K562 (cell line): ENCODE data around the gene ZNF224. TPM values are rescaled to one million over a fixed set of nuclear protein-coding genes. Genes with fewer than 3 reads are reported as not detected.

Source experiments
- AFF1 ChIP-seq, 2 experiments: fragments of 450-650 bp; IDR thresholded peaks; 2 replicates each; pipeline ENCODE4 v1.6.1; 2018; ENCODE audit warnings: mild to moderate bottlenecking in 2 of 2, low read depth in 1 of 2; ENCODE audit not compliant: partially characterized antibody in 2 of 2
- CXXC5 ChIP-seq: fragments of 250-450 bp; sonication (Bioruptor Pico); IDR thresholded peaks from 2 replicates; pipeline ENCODE4 v1.8.0; 2022; ENCODE audit warnings: inconsistent platforms, mild to moderate bottlenecking, moderate library complexity
- LCOR ChIP-seq: sonication (generic); formaldehyde crosslinking; IDR thresholded peaks from 2 replicates; pipeline ENCODE4 v1.8.0; 2022; ENCODE audit warnings: mild to moderate bottlenecking, missing genetic modification reagents
- MEF2A ChIP-seq: IDR thresholded peaks from 2 replicates; pipeline ENCODE4 v1.6.1; 2011; ENCODE audit warnings: low read depth, mild to moderate bottlenecking, low read length, moderate library complexity; ENCODE audit not compliant: control insufficient read depth
- POLR2AphosphoS5 ChIP-seq: IDR thresholded peaks from 2 replicates; pipeline ENCODE4 v1.6.1; 2011; ENCODE audit warnings: mild to moderate bottlenecking, low read depth, low read length, moderate library complexity; ENCODE audit not compliant: control insufficient read depth, insufficient read depth
- TRIM24 ChIP-seq, 2 experiments: fragments of 450-650 bp; IDR thresholded peaks; 2 replicates each; pipeline ENCODE4 v1.6.1; 2016
- ZNF143 ChIP-seq: sonication (generic); formaldehyde crosslinking; IDR thresholded peaks from 2 replicates; pipeline ENCODE4 v1.9.0; 2022; ENCODE audit warnings: mild to moderate bottlenecking, missing genetic modification reagents
- polyA plus RNA-seq, 8 experiments: library from polyadenylated mRNA; depleted of rRNA in 4 of 8; stranded (reverse) in 5 of 8; unstranded in 3 of 8; fragments of >200 nt; fragmentation: Nextera tagmentation in 2 of 8; fragmentation: Illumina TruSeq in 1 of 8; extraction: Ambion mirVana in 2 of 8; extraction: Trizol in 1 of 8; gene quantifications; 2 replicates each; pipeline versions ENCODE4 v1.2.1 to v1.2.3, GENCODE V29; 2011 to 2014; ENCODE audit warnings: inconsistent platforms in 1 of 8, missing spikeins in 1 of 8
- total RNA-seq, 7 experiments: library from RNA; depleted of rRNA in 6 of 7; stranded (reverse); fragments of >200 nt in 6 of 7; fragmentation: Illumina TruSeq in 2 of 7; extraction: Trizol in 2 of 7; gene quantifications; 2 replicates each; pipeline versions ENCODE4 v1.2.1 to v1.2.3, GENCODE V29; 2011 to 2021; ENCODE audit warnings: low replicate concordance in 1 of 7

ZNF224 gene
- total and polyA plus RNA-seq, 9 of the 15 experiments (the other 6 are each of a cell fraction or from before 2014, with no cell fraction given) = 4.4 to 15.6 (median 10.0) TPM

DNA sequence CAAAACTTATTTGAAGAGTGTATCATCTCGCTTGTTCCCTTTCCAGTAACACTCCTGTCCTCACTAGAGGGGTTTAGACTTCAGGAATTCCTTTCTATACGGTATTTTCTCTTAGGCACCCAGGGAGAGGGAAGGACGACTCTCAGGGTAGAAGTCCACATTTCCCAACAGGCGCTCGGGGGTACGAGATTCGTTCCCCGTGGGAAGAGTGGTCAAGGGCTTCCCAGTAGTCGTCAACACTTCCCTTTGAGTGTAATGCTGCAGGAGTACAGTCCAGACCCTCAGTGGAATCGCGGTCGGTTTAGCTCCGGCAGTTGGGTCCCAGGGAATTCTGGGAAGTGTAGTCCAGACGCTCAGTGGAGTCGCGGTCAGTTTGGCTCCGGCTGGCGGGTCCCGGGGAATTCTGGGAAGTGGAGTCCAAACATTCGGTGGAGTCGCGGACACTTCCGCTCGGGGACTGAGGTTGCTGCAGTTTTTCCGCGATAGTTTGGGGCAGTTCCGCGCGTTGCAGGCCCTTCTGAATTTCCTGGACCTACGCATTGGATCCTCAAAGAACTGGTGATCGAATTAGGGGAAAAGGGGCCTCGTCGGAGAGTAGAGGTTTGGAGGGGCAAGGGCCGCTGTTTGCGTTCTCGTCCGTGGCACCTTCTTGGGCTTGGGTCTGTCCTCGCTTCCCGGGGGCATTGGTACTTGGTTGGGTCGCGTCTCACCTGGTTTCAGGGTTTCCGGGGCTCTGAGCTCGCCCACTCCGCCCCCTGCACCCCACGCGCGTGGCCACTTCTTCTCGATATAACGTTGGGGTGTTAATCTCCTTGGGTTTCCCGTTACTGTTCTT, at the start of gene ZNF224 (continued):
- TF ChIP-seq AFF1 (IDR thresholded peaks at IDR 0.05; ENCODE audit: low read depth in 1 of 2, partially characterized antibody in 2 of 2) (peak in 1 of 2 experiments; percentile 96), MEF2A (no peak), ZNF143 (CRISPR knock-in tag) (peak; percentile 94), CXXC5 (CRISPR knock-in tag) (peak; percentile 56), LCOR (0 out of 2 replicates have a peak, but pooled peaks have one; percentile 18), POLR2AphosphoS5 (peak; percentile 49; the same call in 1 of the 2 replicates), TRIM24 (IDR thresholded peaks at IDR 0.05) (no peak)
- TF ChIP-seq, all 486 proteins: peak for 91
